MCF 10A (cell line): ENCODE results near the gene CDKN2C. TPM values are rescaled to one million over a fixed set of nuclear protein-coding genes. Genes with fewer than 3 reads are reported as not detected.
A peak's percentile ranks its signal among the peaks of the same experiment; 100 is the strongest.

Source experiments
- BruUV-seq: library from RNA; stranded (reverse); fragments of 400-500 nt; replicated peaks from 2 replicates; lab custom pipeline; 2021; lab: Mats Ljungman, UMichigan
- CTCF ChIA-PET: fragments of 300-600 bp; sonication (Branson Sonifier 250); formaldehyde crosslinking; extraction: SDS; loops from one replicate; lab custom pipeline; 2021; ENCODE audit warnings: antibody characterized with exemption, inconsistent platforms; lab: Yijun Ruan, JAX
- POLR2A ChIA-PET: fragments of 300-600, 350-650 bp; sonication (Branson Sonifier 250); formaldehyde crosslinking; extraction: SDS; loops from one replicate; lab custom pipeline; 2020; ENCODE audit warnings: antibody characterized with exemption, inconsistent platforms; lab: Yijun Ruan, JAX
- DNase-seq: peaks from one replicate; pipeline ENCODE4 v3.0.0-alpha.2; 2018; ENCODE audit not compliant: unreplicated experiment
- H3K27ac Mint-ChIP-seq: one replicate; pipeline ENCODE4 v1.8.0; 2022; ENCODE audit warnings: mild to moderate bottlenecking, low read depth, mixed read lengths; ENCODE audit not compliant: unreplicated experiment
- H3K27me3 Mint-ChIP-seq: one replicate; pipeline ENCODE4 v1.8.0; 2022; ENCODE audit warnings: mixed read lengths; ENCODE audit not compliant: insufficient read depth, unreplicated experiment
- H3K36me3 Mint-ChIP-seq: one replicate; pipeline ENCODE4 v1.8.0; 2022; ENCODE audit warnings: mild to moderate bottlenecking, moderate library complexity, mixed read lengths; ENCODE audit not compliant: insufficient read depth, unreplicated experiment
- H3K4me1 Mint-ChIP-seq: one replicate; pipeline ENCODE4 v1.8.0; 2022; ENCODE audit warnings: mixed read lengths; ENCODE audit not compliant: insufficient read depth, unreplicated experiment
- H3K4me3 Mint-ChIP-seq: one replicate; pipeline ENCODE4 v1.8.0; 2022; ENCODE audit warnings: mild to moderate bottlenecking, moderate library complexity, mixed read lengths; ENCODE audit not compliant: unreplicated experiment
- H3K9me3 Mint-ChIP-seq: one replicate; pipeline ENCODE4 v1.8.0; 2022; ENCODE audit warnings: mixed read lengths; ENCODE audit not compliant: unreplicated experiment
- CTCF ChIP-seq: fragments of 200-600 bp; IDR thresholded peaks from one replicate; pipeline ENCODE4 v1.8.0; 2022; ENCODE audit warnings: antibody characterized with exemption, mild to moderate bottlenecking; ENCODE audit not compliant: unreplicated experiment
- intact Hi-C: fragments of 100-400 bp; cut with micrococcal nuclease; formaldehyde crosslinking; loops from 2 replicates; pipeline ENCODE4 v1.14.1; 2022
- total RNA-seq: library from RNA; stranded (reverse); gene quantifications from 2 replicates; pipeline ENCODE4 v1.2.3, GENCODE V29; 2022

CDKN2C gene
- total RNA-seq, 1 experiment from 2014 or later = 2.7 TPM

- CTCF ChIA-PET = interaction anchor here (0.9 to 2.9 kb wide), 5 partner anchors 8 to 213 kb away, joined by 4 to 14 read pairs (median 6); partner anchors contain the start of gene CDKN2C
- peaks cover 12% of the 10 kb centered on the region for H3K4me1 Mint-ChIP-seq
- H3K27ac Mint-ChIP-seq = peak overlapping the region; percentile 71
- H3K9me3 Mint-ChIP-seq = no peaks in the 10 kb centered on the region
- POLR2A ChIA-PET = interaction anchor here (0.5 to 7.2 kb wide), 11 partner anchors 9 to 538 kb away, joined by 3 to 115 read pairs (median 3); partner anchors contain the start of genes CDKN2C and FAF1
- intact Hi-C loops = no loop called here
- peak; percentile 73 for DNase-seq
- peak overlapping the region; percentile 75 for H3K4me3 Mint-ChIP-seq
- H3K36me3 Mint-ChIP-seq = peaks cover 7% of the 10 kb centered on the region
- no TSS peak for BruUV-seq
- no peaks in the 10 kb centered on the region for H3K27me3 Mint-ChIP-seq
- no peak for TF ChIP-seq CTCF
Measured at GRCh38 chr1:50978144-50978851, 8.3 kb downstream of the CDKN2C start.

GRCh38 chr1:50978852-50979781 lies 9.1 kb downstream of the CDKN2C start:
- peaks cover 7% of the 10 kb centered on the region for H3K36me3 Mint-ChIP-seq
- peaks cover 6% of the 10 kb centered on the region for H3K4me1 Mint-ChIP-seq
- peak overlapping the region; percentile 71 for H3K27ac Mint-ChIP-seq
- BruUV-seq = TSS peak; percentile 27
- intact Hi-C loops = no loop called here
- no peak for DNase-seq
- no peak for TF ChIP-seq CTCF
- ChIA-PET POLR2A (interaction anchor here (0.5 to 7.2 kb wide), 9 partner anchors 10 to 257 kb away, joined by 3 to 115 read pairs (median 3); partner anchors contain the start of genes CDKN2C and FAF1), CTCF (interaction anchor here (0.9 to 2.9 kb wide), 5 partner anchors 9 to 212 kb away, joined by 4 to 10 read pairs (median 6); partner anchors contain the start of gene CDKN2C)
- peak overlapping the region; percentile 75 for H3K4me3 Mint-ChIP-seq
- no peaks in the 10 kb centered on the region for H3K27me3 Mint-ChIP-seq
- H3K9me3 Mint-ChIP-seq = no peaks in the 10 kb centered on the region

GRCh38 chr1:50979937-50980336 lies 9.9 kb downstream of the CDKN2C start:
- ChIA-PET CTCF (interaction anchor here (1.3 to 2.9 kb wide), 3 partner anchors 10 to 211 kb away, joined by 6 to 10 read pairs (median 8); partner anchors contain the start of gene CDKN2C), POLR2A (interaction anchor here (0.6 to 7.2 kb wide), 5 partner anchors 11 to 256 kb away, joined by 3 to 115 read pairs (median 3); partner anchors contain the start of genes CDKN2C and FAF1)
- no peak overlapping the region for H3K4me3 Mint-ChIP-seq
- no peaks in the 10 kb centered on the region for H3K4me1 Mint-ChIP-seq
- no peak for TF ChIP-seq CTCF
- H3K27ac Mint-ChIP-seq = no peak overlapping the region
- H3K9me3 Mint-ChIP-seq = no peaks in the 10 kb centered on the region
- BruUV-seq = no TSS peak
- no peaks in the 10 kb centered on the region for H3K36me3 Mint-ChIP-seq
- H3K27me3 Mint-ChIP-seq = no peaks in the 10 kb centered on the region
- no peak for DNase-seq
- intact Hi-C loops = no loop called here
